Gastrocnemius medialis (tissue), 4 donors: ENCODE data around the gene SEMA6B. TPM values are rescaled to one million over a fixed set of nuclear protein-coding genes. Genes with fewer than 3 reads are reported as not detected.

Source experiments
- ATAC-seq, 2 donors: fragments of 150-250 bp; one replicate each; pipeline ENCODE4 v1.9.1; 2016
- DNase-seq, 2 donors: peaks; one replicate each; pipeline ENCODE4 v3.0.0-alpha.2; 2019
- H3K27ac ChIP-seq, 4 donors: fragments of 200-600 bp; sonication (generic); 1 replicate in 1 of 4; 2 replicates in 3 of 4; pipeline ENCODE4 v1.5.1; 2016 to 2018; ENCODE audit warnings: mild to moderate bottlenecking in 2 of 4, moderate library complexity in 1 of 4
- H3K27me3 ChIP-seq, 3 donors: fragments of 200-600 bp; sonication (generic) in 2 of 3; 1 replicate in 1 of 3; 2 replicates in 2 of 3; pipeline versions ENCODE4 v1.5.1 to v1.6.0; 2016 to 2019; ENCODE audit warnings: mild to moderate bottlenecking in 1 of 3, moderate library complexity in 1 of 3
- H3K36me3 ChIP-seq, 2 donors: fragments of 200-600 bp; sonication (generic) in 1 of 2; one replicate each; pipeline ENCODE4 v1.5.1; 2017 to 2018
- H3K4me1 ChIP-seq, 2 donors: fragments of 200-600 bp; sonication (generic) in 1 of 2; one replicate each; pipeline ENCODE4 v1.5.1; 2016 to 2017; ENCODE audit warnings: mild to moderate bottlenecking in 2 of 2
- H3K4me3 ChIP-seq, 4 donors: fragments of 200-600 bp; sonication (generic) in 3 of 4; 1 replicate in 1 of 4; 2 replicates in 3 of 4; pipeline ENCODE4 v1.5.1; 2016 to 2019; ENCODE audit warnings: mild to moderate bottlenecking in 2 of 4
- H3K9me3 ChIP-seq, 3 donors: fragments of 200-600 bp; sonication (generic) in 2 of 3; 1 replicate in 1 of 3; 2 replicates in 2 of 3; pipeline ENCODE4 v1.5.1; 2016 to 2019
- POLR2A ChIP-seq, 2 donors: fragments of 450-650 bp; IDR thresholded peaks; one replicate each; pipeline ENCODE4 v1.6.1; 2017; ENCODE audit warnings: antibody characterized with exemption in 2 of 2, mild to moderate bottlenecking in 2 of 2, moderate library complexity in 2 of 2
- in situ Hi-C, 4 donors: fragments of 200-750 bp; cut with MboI; loops; one replicate each; pipeline versions ENCODE4 v1.15.0 to v1.8.0; 2017; ENCODE audit warnings: low sequenced_read_pairs in 4 of 4
- intact Hi-C: fragments of 100-400 bp; cut with DNase I; formaldehyde crosslinking; loops from one replicate; pipeline ENCODE4 v1.15.1; 2023; ENCODE audit warnings: low total_unique reads
- total RNA-seq, 4 donors: library from RNA; depleted of rRNA; stranded (reverse); fragments of >200 nt; gene quantifications; one replicate each; pipeline versions ENCODE4 v1.1.0 to v1.2.3, GENCODE V29; 2016
- TF ChIP-seq, protein P1 (sequence below), 5 experiments: fragments of 450-650 bp in 3 of 5; fragments of 200-600 bp in 2 of 5; sonication (generic) in 2 of 5; IDR thresholded peaks in 4 of 5; conservative IDR thresholded peaks in 1 of 5; 1 replicate in 4 of 5; 2 replicates in 1 of 5; pipeline ENCODE4 v1.5.1; 2016 to 2019; ENCODE audit warnings: antibody characterized with exemption in 5 of 5, mild to moderate bottlenecking in 3 of 5, moderate library complexity in 3 of 5

The SEMA6B gene
- total RNA-seq, 4 donors from 2014 or later, result 1.4 to 3.3 (median 2.6) TPM

DNA sequence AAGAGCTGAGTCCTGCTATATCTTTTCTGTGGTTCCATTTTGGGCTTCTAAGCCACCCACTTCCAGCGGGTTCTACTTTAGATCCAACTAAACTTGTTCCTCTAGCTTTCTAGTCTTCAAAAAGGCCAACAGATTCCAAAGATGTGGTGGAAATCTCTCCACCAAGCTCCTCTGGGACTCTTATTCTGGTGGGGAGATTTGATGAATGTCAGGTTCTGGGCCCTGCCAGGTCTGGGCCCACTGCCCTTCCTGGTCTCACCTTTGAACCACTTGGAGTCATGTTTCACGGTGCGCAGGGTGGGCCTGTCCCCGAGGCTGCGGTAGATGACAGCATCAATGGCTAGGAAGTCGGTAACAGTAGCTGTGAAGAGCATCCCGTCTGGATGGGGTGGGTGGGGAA, 4.8 kb downstream of the SEMA6B start:
- H3K4me3 ChIP-seq, result no peak overlapping the region
- TF ChIP-seq, protein P1, sequence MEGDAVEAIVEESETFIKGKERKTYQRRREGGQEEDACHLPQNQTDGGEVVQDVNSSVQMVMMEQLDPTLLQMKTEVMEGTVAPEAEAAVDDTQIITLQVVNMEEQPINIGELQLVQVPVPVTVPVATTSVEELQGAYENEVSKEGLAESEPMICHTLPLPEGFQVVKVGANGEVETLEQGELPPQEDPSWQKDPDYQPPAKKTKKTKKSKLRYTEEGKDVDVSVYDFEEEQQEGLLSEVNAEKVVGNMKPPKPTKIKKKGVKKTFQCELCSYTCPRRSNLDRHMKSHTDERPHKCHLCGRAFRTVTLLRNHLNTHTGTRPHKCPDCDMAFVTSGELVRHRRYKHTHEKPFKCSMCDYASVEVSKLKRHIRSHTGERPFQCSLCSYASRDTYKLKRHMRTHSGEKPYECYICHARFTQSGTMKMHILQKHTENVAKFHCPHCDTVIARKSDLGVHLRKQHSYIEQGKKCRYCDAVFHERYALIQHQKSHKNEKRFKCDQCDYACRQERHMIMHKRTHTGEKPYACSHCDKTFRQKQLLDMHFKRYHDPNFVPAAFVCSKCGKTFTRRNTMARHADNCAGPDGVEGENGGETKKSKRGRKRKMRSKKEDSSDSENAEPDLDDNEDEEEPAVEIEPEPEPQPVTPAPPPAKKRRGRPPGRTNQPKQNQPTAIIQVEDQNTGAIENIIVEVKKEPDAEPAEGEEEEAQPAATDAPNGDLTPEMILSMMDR (IDR thresholded peaks at IDR 0.05 in 4 of 5, conservative IDR thresholded peaks at IDR 0.05 in 1 of 5), result no peak
- TF ChIP-seq POLR2A (IDR thresholded peaks at IDR 0.05), result no peak
- H3K9me3 ChIP-seq, result no peaks in the 10 kb centered on the region
- H3K4me1 ChIP-seq, result no peaks in the 10 kb centered on the region
- ATAC-seq (no peak), DNase-seq (no peak)
- H3K27me3 ChIP-seq, result no peaks in the 10 kb centered on the region
- intact Hi-C loops, result loop anchor here (10.0 kb wide), 1 partner anchor 220 kb away; no protein-coding TSS in a partner anchor
- H3K36me3 ChIP-seq, result no peaks in the 10 kb centered on the region
- no peak overlapping the region for H3K27ac ChIP-seq
- in situ Hi-C loops, result no loop called here

- in situ Hi-C loops (no loop called here), intact Hi-C loops (loop anchor here (10.0 kb wide), 1 partner anchor 221 kb away; no protein-coding TSS in a partner anchor)
- DNase-seq (no peak), ATAC-seq (no peak)
- H3K27me3 ChIP-seq, result no peaks in the 10 kb centered on the region
- no peak for TF ChIP-seq POLR2A (IDR thresholded peaks at IDR 0.05)
- TF ChIP-seq, protein P1 (IDR thresholded peaks at IDR 0.05 in 4 of 5, conservative IDR thresholded peaks at IDR 0.05 in 1 of 5), result no peak
- no peaks in the 10 kb centered on the region for H3K36me3 ChIP-seq
- H3K4me3 ChIP-seq, result no peak overlapping the region
- no peaks in the 10 kb centered on the region for H3K4me1 ChIP-seq
- no peak overlapping the region for H3K27ac ChIP-seq
- H3K9me3 ChIP-seq, result no peaks in the 10 kb centered on the region
Measured at GRCh38 chr19:4553775-4554174, 5.7 kb downstream of the SEMA6B start.

DNA sequence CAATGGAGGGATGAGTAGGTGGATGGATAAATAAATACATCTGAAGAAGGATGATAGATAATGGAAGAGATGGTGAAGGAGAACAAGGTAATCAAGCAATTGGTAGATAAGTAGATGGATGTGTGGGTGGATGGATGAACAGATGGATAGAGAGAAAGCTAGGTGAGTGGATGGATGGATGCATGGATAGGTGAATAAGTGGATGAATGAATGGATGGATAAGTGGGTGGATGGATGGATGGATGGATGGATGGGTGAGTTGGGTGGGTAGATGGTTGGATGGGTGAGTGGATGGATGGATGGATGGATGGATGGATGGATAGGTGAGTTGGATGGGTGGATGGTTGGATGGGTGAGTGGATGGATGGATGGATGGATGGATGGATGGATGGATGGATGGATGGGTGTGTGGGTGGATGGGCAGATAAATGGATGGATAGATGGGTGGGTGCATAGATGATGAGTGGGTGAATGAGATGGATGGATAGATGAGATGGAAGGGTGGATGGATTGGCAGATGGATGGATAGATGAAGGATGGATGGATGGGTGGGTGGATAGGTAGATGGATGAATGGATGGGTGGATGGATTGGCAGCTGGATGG, 6.3 kb downstream of the SEMA6B start:
- no peak for ATAC-seq
- DNase-seq, result no peak
- H3K9me3 ChIP-seq, result no peaks in the 10 kb centered on the region
- intact Hi-C loops, result loop anchor here (10.0 kb wide), 1 partner anchor 222 kb away; no protein-coding TSS in a partner anchor
- no peak for TF ChIP-seq POLR2A (IDR thresholded peaks at IDR 0.05)
- TF ChIP-seq, protein P1 (IDR thresholded peaks at IDR 0.05 in 4 of 5, conservative IDR thresholded peaks at IDR 0.05 in 1 of 5), result no peak
- no peak overlapping the region for H3K27ac ChIP-seq
- H3K27me3 ChIP-seq, result no peaks in the 10 kb centered on the region
- in situ Hi-C loops, result no loop called here
- H3K36me3 ChIP-seq, result no peaks in the 10 kb centered on the region
- no peaks in the 10 kb centered on the region for H3K4me1 ChIP-seq
- no peak overlapping the region for H3K4me3 ChIP-seq

- intact Hi-C loops, result loop anchor here (10.0 kb wide), 1 partner anchor 222 kb away; no protein-coding TSS in a partner anchor
- Histone ChIP-seq H3K27ac (no peak overlapping the region), H3K4me1 (no peaks in the 10 kb centered on the region), H3K27me3 (no peaks in the 10 kb centered on the region), H3K9me3 (no peaks in the 10 kb centered on the region), H3K4me3 (no peak overlapping the region), H3K36me3 (no peaks in the 10 kb centered on the region)
- DNase-seq (no peak), ATAC-seq (no peak)
- TF ChIP-seq, protein P1 (IDR thresholded peaks at IDR 0.05 in 4 of 5, conservative IDR thresholded peaks at IDR 0.05 in 1 of 5), result no peak
- TF ChIP-seq POLR2A (IDR thresholded peaks at IDR 0.05), result no peak
- in situ Hi-C loops, result no loop called here
Measured at GRCh38 chr19:4552525-4552819, 7.0 kb downstream of the SEMA6B start.
